CD4-positive, alpha-beta T cell treated with Interleukin-4 for 1 hour (primary cell): ENCODE data around the gene PARP14.

Experiments
- DNase-seq, 2 donors: peaks; one replicate each; pipeline ENCODE4 v3.0.0-alpha.2; 2020 to 2022

Gene PARP14

GRCh38 chr3:122773944-122774509 is 93.4 kb downstream of the PARP14 start:
- DNase-seq: no peak

- DNase-seq: no peak
Measured at GRCh38 chr3:122774564-122774963, 93.9 kb downstream of the PARP14 start.

GRCh38 chr3:122776675-122777468 is 96.2 kb downstream of the PARP14 start:
- no peak for DNase-seq

GRCh38 chr3:122777563-122777962 is 96.9 kb downstream of the PARP14 start:
- no peak for DNase-seq
